GM12865 (cell line): Measurements from ENCODE around the gene DAO.

Experiments
- DNase-seq: peaks from one replicate; pipeline ENCODE4 v3.0.0; 2010; ENCODE audit warnings: low read depth
- H3K4me3 ChIP-seq: 2 replicates; pipeline ENCODE4 v1.5.1; 2011; ENCODE audit warnings: mild to moderate bottlenecking, low read depth, low read length, control low read depth
- TF ChIP-seq, protein P1 (sequence below): IDR thresholded peaks from 2 replicates; pipeline ENCODE4 v1.5.1; 2011; ENCODE audit warnings: low read length, control low read depth, low read depth, inconsistent platforms; ENCODE audit not compliant: insufficient read depth; ENCODE audit errors: missing control alignments

Gene DAO

DNA sequence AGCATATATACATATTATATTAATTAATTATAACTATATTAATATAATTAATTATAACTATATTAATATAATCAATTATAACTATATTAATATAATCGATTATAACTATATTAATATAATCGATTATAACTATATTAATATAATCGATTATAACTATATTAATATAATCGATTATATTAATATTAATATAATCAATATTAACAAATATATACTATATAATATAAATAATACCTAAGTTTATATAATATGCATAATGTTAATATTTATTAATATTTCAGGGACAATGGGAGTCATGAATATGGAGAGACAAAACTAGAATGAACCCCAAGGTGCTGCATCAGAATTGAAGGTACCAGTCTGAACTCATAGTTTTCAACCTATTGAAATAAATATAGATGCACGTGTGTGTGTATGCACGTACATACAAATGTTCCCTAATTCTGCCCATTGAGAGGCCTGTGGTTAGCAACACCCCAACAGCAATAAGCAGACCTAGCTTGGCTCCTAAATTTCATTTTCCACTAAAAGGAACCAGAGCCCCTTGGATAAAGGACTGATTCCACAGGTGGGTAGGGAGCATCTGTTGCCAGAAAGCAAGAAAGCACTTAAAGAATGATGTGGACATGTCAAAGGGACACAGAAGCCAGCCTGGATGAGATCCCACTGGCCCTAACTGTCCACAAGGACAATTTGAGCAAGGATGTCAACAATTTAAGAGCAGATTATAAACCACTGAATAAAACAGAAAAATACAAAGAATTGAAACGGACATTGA lies 43.8 kb upstream of the DAO start:
- no peak overlapping the region for H3K4me3 ChIP-seq
- DNase-seq, result no peak
- TF ChIP-seq, protein P1, sequence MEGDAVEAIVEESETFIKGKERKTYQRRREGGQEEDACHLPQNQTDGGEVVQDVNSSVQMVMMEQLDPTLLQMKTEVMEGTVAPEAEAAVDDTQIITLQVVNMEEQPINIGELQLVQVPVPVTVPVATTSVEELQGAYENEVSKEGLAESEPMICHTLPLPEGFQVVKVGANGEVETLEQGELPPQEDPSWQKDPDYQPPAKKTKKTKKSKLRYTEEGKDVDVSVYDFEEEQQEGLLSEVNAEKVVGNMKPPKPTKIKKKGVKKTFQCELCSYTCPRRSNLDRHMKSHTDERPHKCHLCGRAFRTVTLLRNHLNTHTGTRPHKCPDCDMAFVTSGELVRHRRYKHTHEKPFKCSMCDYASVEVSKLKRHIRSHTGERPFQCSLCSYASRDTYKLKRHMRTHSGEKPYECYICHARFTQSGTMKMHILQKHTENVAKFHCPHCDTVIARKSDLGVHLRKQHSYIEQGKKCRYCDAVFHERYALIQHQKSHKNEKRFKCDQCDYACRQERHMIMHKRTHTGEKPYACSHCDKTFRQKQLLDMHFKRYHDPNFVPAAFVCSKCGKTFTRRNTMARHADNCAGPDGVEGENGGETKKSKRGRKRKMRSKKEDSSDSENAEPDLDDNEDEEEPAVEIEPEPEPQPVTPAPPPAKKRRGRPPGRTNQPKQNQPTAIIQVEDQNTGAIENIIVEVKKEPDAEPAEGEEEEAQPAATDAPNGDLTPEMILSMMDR, result no peak

DNA sequence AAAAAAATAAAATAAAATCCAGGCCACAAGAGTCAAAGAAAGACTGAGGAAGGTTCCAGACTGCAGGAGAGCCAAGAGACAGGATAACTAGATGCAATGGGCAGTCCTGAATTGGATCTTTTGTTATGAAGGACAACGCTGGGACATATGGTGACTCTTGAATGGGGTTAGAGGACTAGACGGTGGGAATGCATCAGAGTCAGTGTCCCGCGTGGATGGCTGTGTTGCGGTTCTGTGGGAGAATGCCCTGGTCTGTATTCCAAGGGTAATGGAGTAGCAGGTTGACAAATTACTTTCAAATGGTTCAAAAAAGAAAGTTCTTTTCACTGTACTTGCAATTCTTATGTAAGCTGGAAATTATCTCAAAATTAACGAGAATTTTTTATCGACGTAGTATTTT lies 42.7 kb upstream of the DAO start:
- DNase-seq, result no peak
- TF ChIP-seq, protein P1, result no peak
- no peak overlapping the region for H3K4me3 ChIP-seq

DNA sequence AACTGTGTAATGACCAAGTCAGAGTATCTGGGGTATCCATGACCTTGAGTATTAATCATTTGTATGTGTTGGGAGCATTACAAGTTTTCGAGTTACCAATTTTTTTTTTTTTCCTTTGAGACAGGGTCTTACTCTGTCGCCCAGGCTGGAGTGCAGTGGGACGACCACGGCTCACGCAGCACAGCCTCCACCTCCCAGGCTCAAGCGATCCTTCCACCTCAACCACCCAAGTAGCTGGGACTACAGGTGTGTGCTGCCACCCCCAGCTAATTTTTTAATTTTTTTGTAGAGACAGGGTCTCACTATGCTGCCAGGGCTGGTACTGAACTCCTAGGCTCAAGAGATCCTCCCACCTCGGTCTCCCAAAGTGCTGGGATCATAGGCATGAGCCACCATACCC lies 42.2 kb upstream of the DAO start:
- H3K4me3 ChIP-seq, result no peak overlapping the region
- TF ChIP-seq, protein P1, result no peak
- DNase-seq, result no peak

DNA sequence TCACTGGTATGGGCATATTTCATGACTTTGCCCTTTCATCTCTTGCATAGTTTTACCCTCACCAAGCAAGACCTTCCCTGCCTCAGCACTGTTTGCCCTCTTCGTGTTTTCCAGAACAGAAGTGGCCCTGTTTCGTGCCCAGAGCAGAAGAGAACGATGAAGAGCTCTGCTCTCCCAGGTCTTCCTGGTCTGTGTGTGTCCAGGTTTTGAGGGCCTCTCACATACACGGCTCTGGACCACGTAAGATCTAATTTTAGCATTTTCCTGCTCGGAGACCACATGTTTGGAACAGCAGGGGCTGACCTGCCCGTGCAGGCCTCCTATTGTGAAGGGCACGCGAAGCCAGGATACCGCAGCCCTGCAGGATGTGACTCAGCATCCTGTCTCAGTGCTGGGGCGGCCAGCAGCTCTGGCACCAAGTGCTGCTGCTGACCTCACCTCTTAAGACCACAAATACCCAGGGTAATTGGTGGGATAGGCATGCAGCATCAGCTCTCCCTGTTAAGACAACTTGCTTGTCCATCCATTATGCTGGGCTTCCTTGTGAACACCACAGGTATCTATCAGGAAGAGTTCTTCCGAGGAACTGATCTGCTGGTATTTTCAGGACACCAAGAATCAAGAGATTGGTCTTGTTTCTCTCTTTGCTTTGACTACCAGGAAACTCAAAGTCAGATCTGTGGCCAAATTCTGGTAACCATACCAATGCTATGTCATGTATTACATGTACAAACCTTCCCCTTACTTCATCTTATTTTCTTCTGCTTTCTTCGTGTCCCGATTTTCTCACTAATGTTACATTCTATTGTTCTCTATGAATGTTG lies 41.5 kb upstream of the DAO start:
- peak; percentile 96 for DNase-seq
- TF ChIP-seq, protein P1, result no peak

DNA sequence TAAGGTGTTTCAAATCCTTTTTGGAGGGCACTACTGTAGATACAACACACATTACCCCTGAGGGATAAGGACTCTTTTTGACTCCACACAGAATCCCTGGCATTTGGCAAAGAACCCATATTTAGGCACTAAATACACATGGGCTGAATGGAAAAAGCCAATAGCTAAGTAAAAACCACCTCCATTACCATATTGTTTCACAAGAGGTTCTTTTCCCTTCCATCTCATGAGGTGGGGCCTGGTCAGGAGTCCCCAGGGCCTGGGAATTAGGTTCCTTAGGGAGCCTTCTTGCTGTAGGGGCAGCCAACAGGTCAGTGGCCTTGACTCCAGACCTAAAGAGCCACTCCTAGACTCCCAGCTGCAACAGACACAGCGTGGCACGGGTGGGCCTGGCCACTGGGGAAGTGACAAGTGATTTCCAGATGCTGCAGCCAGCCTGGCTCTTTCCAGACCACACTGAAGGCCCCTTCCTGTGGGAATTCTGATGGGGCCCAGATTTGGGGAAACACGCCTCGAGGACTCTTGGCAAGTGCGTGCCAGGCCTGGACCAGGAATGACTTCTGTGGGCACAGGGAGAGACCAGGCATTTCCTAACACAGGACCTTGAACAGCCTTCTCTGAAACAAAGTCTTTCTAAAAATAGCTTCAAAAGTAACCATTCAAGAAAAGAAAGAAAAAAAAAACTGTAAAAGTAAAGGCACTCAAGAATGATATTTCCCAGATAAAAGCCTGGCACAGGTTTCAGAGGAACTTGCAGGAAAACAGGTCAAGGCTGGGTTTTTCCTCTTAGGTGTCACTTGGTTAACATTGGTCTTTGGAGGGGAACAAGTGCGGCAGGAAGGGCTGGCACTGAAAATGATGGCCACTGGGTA lies 40.6 kb upstream of the DAO start:
- H3K4me3 ChIP-seq, result no peak overlapping the region
- DNase-seq, result no peak
- TF ChIP-seq, protein P1, result no peak

More for the DNA sequence above, 41.5 kb upstream of the DAO start:
- no peak overlapping the region for H3K4me3 ChIP-seq

DNA sequence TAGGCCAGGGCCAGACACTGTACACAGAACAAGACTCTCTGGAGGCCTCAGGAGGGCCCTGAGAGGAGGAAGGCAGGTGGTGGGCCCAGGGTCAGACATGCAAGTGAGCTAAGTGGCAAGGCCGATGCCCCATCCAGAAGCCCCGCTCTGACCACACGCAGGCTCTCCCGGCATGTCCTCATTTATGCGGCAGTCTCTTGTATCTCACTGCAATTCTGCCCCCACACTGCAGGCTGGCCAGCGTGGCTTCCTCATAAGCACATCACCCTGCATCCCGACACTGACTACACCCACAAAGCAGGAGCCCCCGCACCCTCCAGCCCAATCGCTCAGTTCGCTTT lies 40.0 kb upstream of the DAO start:
- H3K4me3 ChIP-seq, result no peak overlapping the region
- no peak for DNase-seq
- TF ChIP-seq, protein P1, result no peak
